DOHH2 (cell line): Measurements from ENCODE around the gene CNNM4.

Experiments used
- H3F3A ChIP-seq: fragments of 200-600 bp; sonication (generic), shearing (Covaris generic); 2 replicates; pipeline ENCODE4 v1.6.0; 2016; ENCODE audit warnings: antibody characterized with exemption, mild to moderate bottlenecking; ENCODE audit not compliant: control insufficient read depth, insufficient read depth
- H3K27ac ChIP-seq: fragments of 200-600 bp; sonication (generic); 2 replicates; pipeline ENCODE4 v1.5.1; 2014; ENCODE audit warnings: low read depth, mild to moderate bottlenecking, low read length, moderate library complexity
- H3K27me3 ChIP-seq: fragments of 200-600 bp; sonication (generic); 2 replicates; pipeline ENCODE4 v1.6.1; 2014; ENCODE audit warnings: mild to moderate bottlenecking, low read length, mixed read lengths; ENCODE audit not compliant: control insufficient read depth
- H3K36me3 ChIP-seq: fragments of 200-600 bp; sonication (generic); 2 replicates; pipeline ENCODE4 v1.6.1; 2014; ENCODE audit warnings: mild to moderate bottlenecking, low read length, moderate library complexity, mixed read lengths; ENCODE audit not compliant: control insufficient read depth
- H3K4me1 ChIP-seq: fragments of 200-600 bp; sonication (generic); 2 replicates; pipeline ENCODE4 v1.6.1; 2014; ENCODE audit warnings: mild to moderate bottlenecking, low read length, mixed read lengths; ENCODE audit not compliant: control insufficient read depth
- H3K4me2 ChIP-seq: fragments of 200-600 bp; sonication (generic); 2 replicates; pipeline ENCODE4 v1.6.0; 2014; ENCODE audit warnings: mild to moderate bottlenecking, low read length, moderate library complexity
- H3K4me3 ChIP-seq: fragments of 200-600 bp; sonication (generic); 2 replicates; pipeline ENCODE4 v1.5.1; 2014; ENCODE audit warnings: mild to moderate bottlenecking, low read length, mixed read lengths
- H3K79me2 ChIP-seq: fragments of 200-600 bp; sonication (generic); 2 replicates; pipeline ENCODE4 v1.6.1; 2014; ENCODE audit warnings: mild to moderate bottlenecking, low read length, mixed read lengths; ENCODE audit not compliant: control insufficient read depth
- H3K9me2 ChIP-seq: fragments of 200-600 bp; sonication (generic); replicated peaks from 2 replicates; pipeline ENCODE4 v1.6.1; 2014; ENCODE audit warnings: mild to moderate bottlenecking, low read length, mixed read lengths; ENCODE audit not compliant: control insufficient read depth
- H3K9me3 ChIP-seq: fragments of 200-600 bp; sonication (generic); 2 replicates; pipeline ENCODE4 v1.6.1; 2014; ENCODE audit warnings: antibody characterized with exemption, low read length, mixed read lengths; ENCODE audit not compliant: control insufficient read depth, insufficient read depth
- H4K20me1 ChIP-seq: fragments of 200-600 bp; sonication (generic); 2 replicates; pipeline ENCODE4 v1.6.0; 2014; ENCODE audit warnings: low read depth, mild to moderate bottlenecking, antibody characterized with exemption, low read length, moderate library complexity; ENCODE audit not compliant: control insufficient read depth, insufficient read depth
- EZH2phosphoT487 ChIP-seq: fragments of 200-600 bp; sonication (generic); IDR thresholded peaks from 2 replicates; pipeline ENCODE4 v1.6.1; 2017; ENCODE audit warnings: borderline replicate concordance, mild to moderate bottlenecking, antibody characterized with exemption, low read length, moderate library complexity, mixed read lengths
- TF ChIP-seq, protein P1 (sequence below): fragments of 200-600 bp; sonication (generic); IDR thresholded peaks from one replicate; pipeline ENCODE4 v1.5.1; 2014; ENCODE audit warnings: antibody characterized with exemption, mild to moderate bottlenecking, low read depth, low read length; ENCODE audit not compliant: poor library complexity, severe bottlenecking

CNNM4 gene

DNA sequence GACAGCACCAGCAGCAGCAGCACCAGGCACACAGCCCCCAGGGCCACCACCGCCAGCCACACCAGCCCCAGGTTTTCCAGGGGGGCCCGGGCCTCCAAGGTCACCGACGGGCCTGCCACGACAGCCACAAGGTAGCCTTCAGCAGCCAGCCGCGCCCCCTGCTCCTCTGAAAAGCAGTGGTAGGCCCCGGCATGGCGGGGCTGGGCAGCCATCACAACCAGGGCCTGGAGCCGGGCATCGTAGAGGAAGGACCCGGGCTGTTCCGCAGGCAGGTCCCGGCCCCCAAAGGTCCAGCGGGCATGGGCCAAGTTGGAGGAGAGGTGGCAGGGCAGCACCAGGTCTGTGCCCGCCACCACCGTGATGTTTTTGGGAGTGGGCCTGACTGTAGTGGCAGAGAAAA is 100.4 kb downstream of the CNNM4 start:
- no peak for TF ChIP-seq EZH2phosphoT487
- TF ChIP-seq, protein P1, sequence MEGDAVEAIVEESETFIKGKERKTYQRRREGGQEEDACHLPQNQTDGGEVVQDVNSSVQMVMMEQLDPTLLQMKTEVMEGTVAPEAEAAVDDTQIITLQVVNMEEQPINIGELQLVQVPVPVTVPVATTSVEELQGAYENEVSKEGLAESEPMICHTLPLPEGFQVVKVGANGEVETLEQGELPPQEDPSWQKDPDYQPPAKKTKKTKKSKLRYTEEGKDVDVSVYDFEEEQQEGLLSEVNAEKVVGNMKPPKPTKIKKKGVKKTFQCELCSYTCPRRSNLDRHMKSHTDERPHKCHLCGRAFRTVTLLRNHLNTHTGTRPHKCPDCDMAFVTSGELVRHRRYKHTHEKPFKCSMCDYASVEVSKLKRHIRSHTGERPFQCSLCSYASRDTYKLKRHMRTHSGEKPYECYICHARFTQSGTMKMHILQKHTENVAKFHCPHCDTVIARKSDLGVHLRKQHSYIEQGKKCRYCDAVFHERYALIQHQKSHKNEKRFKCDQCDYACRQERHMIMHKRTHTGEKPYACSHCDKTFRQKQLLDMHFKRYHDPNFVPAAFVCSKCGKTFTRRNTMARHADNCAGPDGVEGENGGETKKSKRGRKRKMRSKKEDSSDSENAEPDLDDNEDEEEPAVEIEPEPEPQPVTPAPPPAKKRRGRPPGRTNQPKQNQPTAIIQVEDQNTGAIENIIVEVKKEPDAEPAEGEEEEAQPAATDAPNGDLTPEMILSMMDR: no peak
- no peaks in the 10 kb centered on the region; the same call in 1 of the 2 replicates for H4K20me1 ChIP-seq
- H3K4me1 ChIP-seq: peaks cover 22% of the 10 kb centered on the region
- H3K36me3 ChIP-seq: no peaks in the 10 kb centered on the region
- peaks cover 13% of the 10 kb centered on the region for H3K79me2 ChIP-seq
- H3K27me3 ChIP-seq: peaks cover 15% of the 10 kb centered on the region
- no peaks in the 10 kb centered on the region for H3F3A ChIP-seq
- no peak overlapping the region for H3K27ac ChIP-seq
- H3K9me3 ChIP-seq: no peaks in the 10 kb centered on the region
- H3K4me2 ChIP-seq: no peak overlapping the region
- no peaks in the 10 kb centered on the region for H3K9me2 ChIP-seq
- no peak overlapping the region for H3K4me3 ChIP-seq
